Measurements from ENCODE around the gene RNF157.
A peak's percentile ranks its signal among the peaks of the same experiment; 100 is the strongest.

Gene RNF157

DNA sequence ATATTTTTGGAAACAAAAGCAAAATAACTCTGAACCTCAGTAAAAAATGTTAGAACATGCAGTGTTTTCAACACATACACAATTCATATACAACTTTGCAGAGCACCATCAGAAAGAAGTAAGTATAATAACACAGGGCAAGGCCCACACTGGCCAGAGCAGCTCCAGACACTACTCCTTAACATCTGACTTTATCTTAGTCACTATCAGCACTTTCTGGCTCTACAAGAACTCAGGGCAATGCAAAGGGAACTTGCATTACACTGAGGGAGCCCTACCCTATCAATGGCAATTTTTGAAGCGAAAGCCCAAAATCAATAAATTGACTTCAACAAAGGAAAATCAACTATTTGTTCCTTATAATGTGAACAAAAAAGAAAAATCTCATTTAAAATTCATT is 16.5 kb downstream of the RNF157 start:
- H3K9ac ChIP-seq (ENCODE audit: low read length), result no peak overlapping the region
- no peak overlapping the region for H4K5ac ChIP-seq (ENCODE audit: low read length)
- no peak overlapping the region for H4K8ac ChIP-seq (ENCODE audit: low read depth, low read length)
- no peak overlapping the region for H3K56ac ChIP-seq (ENCODE audit: low read length)
- H3K27me3 ChIP-seq (ENCODE audit: insufficient read depth, low read length, poor library complexity), result no peaks in the 10 kb centered on the region
- H3K36me3 ChIP-seq (ENCODE audit: control insufficient read depth, insufficient read depth, low read length), result no peaks in the 10 kb centered on the region
- H2BK120ac ChIP-seq (ENCODE audit: low read depth, low read length), result no peak overlapping the region
- no peaks in the 10 kb centered on the region for H3K79me1 ChIP-seq (ENCODE audit: low read length)
- WGBS (ENCODE audit: extremely low coverage, insufficient coverage, low lambda C conversion rate), result no CpG with 5 or more reads among the region's 1 CpG
- H2AK5ac ChIP-seq (ENCODE audit: low read length), result no peak overlapping the region
- no peak overlapping the region for H2BK5ac ChIP-seq (ENCODE audit: low read length)
- H3K23ac ChIP-seq (ENCODE audit: low read length), result peak overlapping the region; percentile 37
- no peak overlapping the region for H3K18ac ChIP-seq (ENCODE audit: low read length)
- H3K4ac ChIP-seq (ENCODE audit: low read depth, low read length), result no peak overlapping the region
- H3K4me2 ChIP-seq (ENCODE audit: low read length), result no peak overlapping the region
- DNase-seq, result no peak
- H3K79me2 ChIP-seq (ENCODE audit: control insufficient read depth, insufficient read depth, low read length), result no peaks in the 10 kb centered on the region
- no peaks in the 10 kb centered on the region for H3K4me1 ChIP-seq (ENCODE audit: control insufficient read depth, low read depth, low read length)
- no peak overlapping the region for H3K4me3 ChIP-seq (ENCODE audit: low read length)
- no peak overlapping the region for H3K27ac ChIP-seq (ENCODE audit: low read depth, low read length)
- H2BK15ac ChIP-seq (replicated peaks; ENCODE audit: low read depth), result no peak overlapping the region

DNA sequence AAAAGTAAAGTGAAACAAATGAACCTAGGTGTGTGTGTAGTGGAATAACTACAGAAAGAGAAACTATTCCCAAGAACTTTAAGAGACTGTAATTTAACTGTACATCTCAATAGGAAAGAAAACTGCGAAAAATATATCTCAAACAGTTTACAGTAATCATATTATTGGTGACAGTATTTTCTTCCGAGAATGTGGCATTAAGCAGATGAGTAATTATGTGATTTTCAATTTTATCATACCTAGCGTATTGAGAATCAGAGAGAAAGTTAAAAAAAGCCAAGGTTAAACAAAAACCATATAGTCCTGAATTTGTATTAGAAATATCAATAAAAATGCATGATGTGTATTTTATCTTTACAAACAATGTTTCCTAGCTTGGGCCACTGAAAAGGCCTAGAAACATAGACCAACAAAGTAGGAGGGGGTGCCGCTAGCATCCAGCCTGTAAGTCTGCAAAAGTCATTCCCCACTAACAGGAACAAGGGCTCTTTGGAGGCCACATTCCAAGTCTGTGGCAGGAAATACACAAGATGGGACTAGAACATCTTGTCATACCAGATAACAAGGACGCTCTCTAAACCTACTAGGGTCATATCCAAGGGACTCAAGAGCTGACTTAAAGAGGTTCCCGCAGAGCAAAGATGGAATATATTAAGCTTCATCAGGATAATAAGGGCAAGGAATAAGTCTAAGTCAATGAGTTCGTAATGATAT is 20.5 kb downstream of the RNF157 start:
- Histone ChIP-seq H3K79me2 (ENCODE audit: control insufficient read depth, insufficient read depth, low read length) (no peaks in the 10 kb centered on the region), H3K9ac (ENCODE audit: low read length) (no peak overlapping the region), H2BK120ac (ENCODE audit: low read depth, low read length) (no peak overlapping the region), H3K79me1 (ENCODE audit: low read length) (no peaks in the 10 kb centered on the region), H3K4me1 (ENCODE audit: control insufficient read depth, low read depth, low read length) (no peaks in the 10 kb centered on the region), H2BK5ac (ENCODE audit: low read length) (no peak overlapping the region), H3K4ac (ENCODE audit: low read depth, low read length) (no peak overlapping the region), H3K27ac (ENCODE audit: low read depth, low read length) (no peak overlapping the region), H3K4me2 (ENCODE audit: low read length) (no peak overlapping the region), H3K18ac (ENCODE audit: low read length) (no peak overlapping the region), H3K23ac (ENCODE audit: low read length) (no peak overlapping the region), H2AK5ac (ENCODE audit: low read length) (no peak overlapping the region), H2BK15ac (replicated peaks; ENCODE audit: low read depth) (no peak overlapping the region), H3K4me3 (ENCODE audit: low read length) (no peak overlapping the region), H4K5ac (ENCODE audit: low read length) (no peak overlapping the region), H3K56ac (ENCODE audit: low read length) (no peak overlapping the region), H3K27me3 (ENCODE audit: insufficient read depth, low read length, poor library complexity) (no peaks in the 10 kb centered on the region), H3K36me3 (ENCODE audit: control insufficient read depth, insufficient read depth, low read length) (no peaks in the 10 kb centered on the region), H4K8ac (ENCODE audit: low read depth, low read length) (no peak overlapping the region)
- WGBS (ENCODE audit: extremely low coverage, insufficient coverage, low lambda C conversion rate), result no CpG with 5 or more reads among the region's 7 CpGs
- DNase-seq, result no peak

DNA sequence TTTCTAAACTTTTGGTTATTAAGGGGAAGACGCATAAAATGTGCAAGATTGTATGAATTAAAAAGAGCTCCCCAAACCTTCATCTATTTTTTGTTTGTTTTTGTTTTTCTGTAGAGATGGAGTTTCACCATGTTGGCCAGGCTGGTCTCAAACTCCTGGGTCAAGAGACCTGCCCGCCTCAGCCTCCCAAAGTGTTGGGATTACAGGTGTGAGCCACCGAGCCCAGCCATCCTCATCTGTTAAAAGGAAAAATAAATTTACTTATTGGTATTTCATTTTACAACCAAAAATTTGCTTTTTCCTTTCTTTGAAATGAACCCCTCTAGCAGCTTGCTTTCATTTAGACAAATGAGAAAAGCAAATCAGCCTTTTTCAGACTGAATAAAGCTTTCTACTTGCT is 23.2 kb downstream of the RNF157 start:
- WGBS (ENCODE audit: extremely low coverage, insufficient coverage, low lambda C conversion rate), result no CpG with 5 or more reads among the region's 3 CpGs
- H3K23ac ChIP-seq (ENCODE audit: low read length), result no peak overlapping the region
- no peak overlapping the region for H2BK15ac ChIP-seq (replicated peaks; ENCODE audit: low read depth)
- H3K18ac ChIP-seq (ENCODE audit: low read length), result no peak overlapping the region
- no peak overlapping the region for H2BK120ac ChIP-seq (ENCODE audit: low read depth, low read length)
- H3K79me2 ChIP-seq (ENCODE audit: control insufficient read depth, insufficient read depth, low read length), result no peaks in the 10 kb centered on the region
- no peak overlapping the region for H4K8ac ChIP-seq (ENCODE audit: low read depth, low read length)
- no peak overlapping the region for H2BK5ac ChIP-seq (ENCODE audit: low read length)
- DNase-seq, result no peak
- H3K56ac ChIP-seq (ENCODE audit: low read length), result no peak overlapping the region
- no peak overlapping the region for H2AK5ac ChIP-seq (ENCODE audit: low read length)
- no peaks in the 10 kb centered on the region for H3K4me1 ChIP-seq (ENCODE audit: control insufficient read depth, low read depth, low read length)
- H3K79me1 ChIP-seq (ENCODE audit: low read length), result no peaks in the 10 kb centered on the region
- H3K4ac ChIP-seq (ENCODE audit: low read depth, low read length), result no peak overlapping the region
- no peak overlapping the region for H3K27ac ChIP-seq (ENCODE audit: low read depth, low read length)
- H4K5ac ChIP-seq (ENCODE audit: low read length), result no peak overlapping the region
- no peak overlapping the region for H3K4me3 ChIP-seq (ENCODE audit: low read length)
- H3K9ac ChIP-seq (ENCODE audit: low read length), result no peak overlapping the region
- no peaks in the 10 kb centered on the region for H3K27me3 ChIP-seq (ENCODE audit: insufficient read depth, low read length, poor library complexity)
- no peaks in the 10 kb centered on the region for H3K36me3 ChIP-seq (ENCODE audit: control insufficient read depth, insufficient read depth, low read length)
- H3K4me2 ChIP-seq (ENCODE audit: low read length), result no peak overlapping the region

DNA sequence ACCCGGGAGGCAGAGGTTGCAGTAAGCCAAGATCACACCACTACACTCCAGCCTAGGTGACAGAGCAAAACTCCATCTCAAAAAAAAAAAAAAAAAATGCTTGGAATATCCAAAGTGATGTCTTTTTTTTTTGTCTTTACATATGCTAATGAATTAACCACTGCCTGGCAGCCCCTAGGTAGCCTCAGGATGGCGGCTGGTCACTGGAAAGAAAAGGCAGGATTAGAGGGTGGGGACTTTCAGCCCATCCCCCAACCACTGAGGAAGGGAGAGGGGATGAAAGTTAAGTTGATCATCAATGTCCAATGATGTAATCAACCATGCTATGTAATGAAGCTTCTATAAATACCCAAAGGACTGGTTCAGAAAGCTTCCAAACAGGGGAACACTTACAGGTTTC is 26.8 kb downstream of the RNF157 start:
- H3K56ac ChIP-seq (ENCODE audit: low read length), result no peak overlapping the region
- H4K5ac ChIP-seq (ENCODE audit: low read length), result no peak overlapping the region
- H2BK120ac ChIP-seq (ENCODE audit: low read depth, low read length), result no peak overlapping the region
- no peaks in the 10 kb centered on the region for H3K79me2 ChIP-seq (ENCODE audit: control insufficient read depth, insufficient read depth, low read length)
- H3K79me1 ChIP-seq (ENCODE audit: low read length), result no peaks in the 10 kb centered on the region
- H3K27me3 ChIP-seq (ENCODE audit: insufficient read depth, low read length, poor library complexity), result no peaks in the 10 kb centered on the region
- no peak overlapping the region for H3K4ac ChIP-seq (ENCODE audit: low read depth, low read length)
- H3K23ac ChIP-seq (ENCODE audit: low read length), result no peak overlapping the region
- no peak overlapping the region for H2AK5ac ChIP-seq (ENCODE audit: low read length)
- no peak overlapping the region for H2BK15ac ChIP-seq (replicated peaks; ENCODE audit: low read depth)
- H3K4me1 ChIP-seq (ENCODE audit: control insufficient read depth, low read depth, low read length), result no peaks in the 10 kb centered on the region
- H4K8ac ChIP-seq (ENCODE audit: low read depth, low read length), result no peak overlapping the region
- H3K27ac ChIP-seq (ENCODE audit: low read depth, low read length), result no peak overlapping the region
- no peak for DNase-seq
- no peaks in the 10 kb centered on the region for H3K36me3 ChIP-seq (ENCODE audit: control insufficient read depth, insufficient read depth, low read length)
- H2BK5ac ChIP-seq (ENCODE audit: low read length), result no peak overlapping the region
- no peak overlapping the region for H3K4me3 ChIP-seq (ENCODE audit: low read length)
- H3K9ac ChIP-seq (ENCODE audit: low read length), result no peak overlapping the region
- no peak overlapping the region for H3K4me2 ChIP-seq (ENCODE audit: low read length)
- WGBS (ENCODE audit: extremely low coverage, insufficient coverage, low lambda C conversion rate), result no CpG with 5 or more reads among the region's 2 CpGs
- H3K18ac ChIP-seq (ENCODE audit: low read length), result no peak overlapping the region

DNA sequence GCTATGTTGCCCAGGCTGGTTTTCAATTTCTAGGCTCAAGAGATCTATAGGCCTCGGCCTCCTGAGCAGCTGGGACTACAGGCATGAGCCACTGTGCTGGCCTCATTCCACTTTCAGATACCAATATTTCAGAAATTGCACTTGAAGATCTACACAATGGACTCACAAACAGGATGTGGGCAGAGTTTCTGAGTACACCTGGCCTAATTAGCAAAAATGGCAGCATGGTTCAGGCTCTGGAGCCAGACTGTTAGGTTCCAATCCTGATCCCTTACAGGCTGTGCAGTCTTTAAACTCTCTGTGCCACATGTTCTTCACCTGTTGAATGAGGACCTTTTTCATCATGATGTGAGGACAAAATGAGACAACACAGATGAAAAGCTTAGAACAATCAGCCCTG is 32.2 kb downstream of the RNF157 start:
- no peaks in the 10 kb centered on the region for H3K79me2 ChIP-seq (ENCODE audit: control insufficient read depth, insufficient read depth, low read length)
- no peak for DNase-seq
- H3K56ac ChIP-seq (ENCODE audit: low read length), result no peak overlapping the region
- H4K8ac ChIP-seq (ENCODE audit: low read depth, low read length), result no peak overlapping the region
- no peak overlapping the region for H3K4me2 ChIP-seq (ENCODE audit: low read length)
- no peaks in the 10 kb centered on the region for H3K36me3 ChIP-seq (ENCODE audit: control insufficient read depth, insufficient read depth, low read length)
- H3K18ac ChIP-seq (ENCODE audit: low read length), result no peak overlapping the region
- H3K4me1 ChIP-seq (ENCODE audit: control insufficient read depth, low read depth, low read length), result no peaks in the 10 kb centered on the region
- WGBS (ENCODE audit: extremely low coverage, insufficient coverage, low lambda C conversion rate), result no CpG with 5 or more reads among the region's 1 CpG
- H3K79me1 ChIP-seq (ENCODE audit: low read length), result no peaks in the 10 kb centered on the region
- H2AK5ac ChIP-seq (ENCODE audit: low read length), result no peak overlapping the region
- no peak overlapping the region for H2BK120ac ChIP-seq (ENCODE audit: low read depth, low read length)
- H2BK5ac ChIP-seq (ENCODE audit: low read length), result no peak overlapping the region
- no peak overlapping the region for H3K27ac ChIP-seq (ENCODE audit: low read depth, low read length)
- no peak overlapping the region for H3K4ac ChIP-seq (ENCODE audit: low read depth, low read length)
- no peak overlapping the region for H4K5ac ChIP-seq (ENCODE audit: low read length)
- no peak overlapping the region for H3K23ac ChIP-seq (ENCODE audit: low read length)
- no peak overlapping the region for H3K9ac ChIP-seq (ENCODE audit: low read length)
- H3K27me3 ChIP-seq (ENCODE audit: insufficient read depth, low read length, poor library complexity), result no peaks in the 10 kb centered on the region
- no peak overlapping the region for H3K4me3 ChIP-seq (ENCODE audit: low read length)
- no peak overlapping the region for H2BK15ac ChIP-seq (replicated peaks; ENCODE audit: low read depth)
